HepG2 (cell line): Measurements from ENCODE around the gene FMNL1. TPM values are rescaled to one million over a fixed set of nuclear protein-coding genes. Genes with fewer than 3 reads are reported as not detected.

Experiments used
- ETV6 ChIP-seq: sonication (generic); formaldehyde crosslinking; conservative IDR thresholded peaks from 2 replicates; pipeline ENCODE4 v1.4.0; 2020; ENCODE audit warnings: missing genetic modification reagents
- FOXM1 ChIP-seq: sonication (generic); formaldehyde crosslinking; IDR thresholded peaks from 2 replicates; pipeline ENCODE4 v1.5.0; 2020; ENCODE audit warnings: missing genetic modification reagents
- NCOR1 ChIP-seq: fragments of 200-600 bp; sonication (generic); IDR thresholded peaks from 2 replicates; pipeline ENCODE4 v1.7.0; 2017; ENCODE audit warnings: antibody characterized with exemption, low read length, borderline replicate concordance
- PHB2 ChIP-seq: fragments of 450-650 bp; IDR thresholded peaks from 2 replicates; pipeline ENCODE4 v1.6.1; 2018; ENCODE audit not compliant: partially characterized antibody
- RBM22 ChIP-seq: fragments of 200-400 bp; formaldehyde crosslinking; optimal IDR thresholded peaks from 2 replicates; pipeline ENCODE3; 2017; ENCODE audit warnings: mild to moderate bottlenecking, low read length, moderate library complexity
- RELA ChIP-seq: sonication (generic); formaldehyde crosslinking; IDR thresholded peaks from 2 replicates; pipeline ENCODE4 v1.4.0; 2020; ENCODE audit warnings: missing genetic modification reagents
- SOX13 ChIP-seq, 3 experiments: fragments of 450-650 bp in 1 of 3; sonication (generic) in 1 of 3; formaldehyde crosslinking in 1 of 3; IDR thresholded peaks in 2 of 3; conservative IDR thresholded peaks in 1 of 3; 2 replicates each; pipeline versions ENCODE4 v1.5.0 to v1.6.1; 2016 to 2020; ENCODE audit warnings: antibody characterized with exemption in 1 of 3, mild to moderate bottlenecking in 1 of 3, missing compliant biosample characterization in 1 of 3, missing genetic modification reagents in 1 of 3, moderate library complexity in 1 of 3
- SPEN ChIP-seq: sonication (generic); formaldehyde crosslinking; IDR thresholded peaks from 2 replicates; pipeline ENCODE4 v1.5.1; 2020; ENCODE audit warnings: low read depth, mild to moderate bottlenecking, missing genetic modification reagents
- SRY ChIP-seq: sonication (generic); formaldehyde crosslinking; IDR thresholded peaks from 2 replicates; pipeline ENCODE4 v1.8.0; 2022; ENCODE audit warnings: mild to moderate bottlenecking, missing genetic modification reagents
- SYNCRIP ChIP-seq: fragments of 200-400 bp; formaldehyde crosslinking; IDR thresholded peaks from 2 replicates; pipeline ENCODE4 v1.6.1; 2018; ENCODE audit warnings: mild to moderate bottlenecking, low read depth, low read length; ENCODE audit not compliant: insufficient read depth
- ZKSCAN5 ChIP-seq: sonication (generic); formaldehyde crosslinking; IDR thresholded peaks from 2 replicates; pipeline ENCODE4 v1.5.1; 2020; ENCODE audit warnings: mild to moderate bottlenecking, missing genetic modification reagents
- ZNF207 ChIP-seq: fragments of 450-650 bp; IDR thresholded peaks from 2 replicates; pipeline ENCODE4 v1.6.1; 2016; ENCODE audit warnings: antibody characterized with exemption, borderline replicate concordance
- ZNF230 ChIP-seq: sonication (generic); formaldehyde crosslinking; IDR thresholded peaks from 2 replicates; pipeline ENCODE4 v1.4.0; 2020; ENCODE audit warnings: mild to moderate bottlenecking, missing genetic modification reagents
- ZNF557 ChIP-seq: sonication (generic); formaldehyde crosslinking; IDR thresholded peaks from 2 replicates; pipeline ENCODE4 v1.4.0; 2020; ENCODE audit warnings: missing genetic modification reagents
- ZNF749 ChIP-seq: sonication (generic); formaldehyde crosslinking; IDR thresholded peaks from 2 replicates; pipeline ENCODE4 v1.8.0; 2022; ENCODE audit warnings: mild to moderate bottlenecking, missing genetic modification reagents, moderate library complexity, borderline replicate concordance
- ZNF766 ChIP-seq: sonication (generic); formaldehyde crosslinking; IDR thresholded peaks from 2 replicates; pipeline ENCODE4 v1.5.0; 2020; ENCODE audit warnings: missing genetic modification reagents, borderline replicate concordance
- polyA plus RNA-seq, 8 experiments: library from polyadenylated mRNA; depleted of rRNA in 3 of 8; stranded (reverse) in 7 of 8; unstranded in 1 of 8; fragments of >200 nt; fragmentation: Illumina TruSeq in 4 of 8; extraction: Trizol in 4 of 8; gene quantifications; 2 replicates each; pipeline versions ENCODE4 v1.2.1 to v1.2.3, GENCODE V29; 2011 to 2016; ENCODE audit warnings: low read depth in 4 of 8, missing spikeins in 1 of 8, mixed read lengths in 1 of 8; ENCODE audit not compliant: insufficient read depth in 1 of 8
- total RNA-seq, 5 experiments: library from RNA; depleted of rRNA; stranded (reverse); fragments of >200 nt; fragmentation: Illumina TruSeq; extraction: Trizol; gene quantifications; 2 replicates each; pipeline ENCODE4 v1.2.3, GENCODE V29; 2016; ENCODE audit warnings: low read depth in 1 of 5
- TF ChIP-seq, protein P1 (sequence below): sonication (generic); formaldehyde crosslinking; conservative IDR thresholded peaks from 2 replicates; pipeline ENCODE4 v1.4.0; 2020; ENCODE audit warnings: missing genetic modification reagents
- TF ChIP-seq, protein P2 (sequence below): sonication (generic); formaldehyde crosslinking; IDR thresholded peaks from 2 replicates; pipeline ENCODE4 v1.5.0; 2020; ENCODE audit warnings: mild to moderate bottlenecking, missing genetic modification reagents
- TF ChIP-seq, protein P3 (sequence below), 2 experiments: sonication (generic) in 1 of 2; formaldehyde crosslinking in 1 of 2; IDR thresholded peaks; 2 replicates each; pipeline versions ENCODE4 v1.5.1 to v1.6.1; 2011 to 2020; ENCODE audit warnings: borderline replicate concordance in 1 of 2, low read depth in 1 of 2, low read length in 1 of 2, mild to moderate bottlenecking in 1 of 2, missing genetic modification reagents in 1 of 2, moderate library complexity in 1 of 2
- TF ChIP-seq, protein P4 (sequence below): sonication (generic); formaldehyde crosslinking; IDR thresholded peaks from 2 replicates; pipeline ENCODE4 v1.5.1; 2020; ENCODE audit warnings: mild to moderate bottlenecking, missing genetic modification reagents, moderate library complexity

FMNL1 gene
- total and polyA plus RNA-seq, 2 of the 13 experiments (the other 11 are each of a cell fraction or from before 2014, with no cell fraction given): 0.53 to 0.70 TPM

DNA sequence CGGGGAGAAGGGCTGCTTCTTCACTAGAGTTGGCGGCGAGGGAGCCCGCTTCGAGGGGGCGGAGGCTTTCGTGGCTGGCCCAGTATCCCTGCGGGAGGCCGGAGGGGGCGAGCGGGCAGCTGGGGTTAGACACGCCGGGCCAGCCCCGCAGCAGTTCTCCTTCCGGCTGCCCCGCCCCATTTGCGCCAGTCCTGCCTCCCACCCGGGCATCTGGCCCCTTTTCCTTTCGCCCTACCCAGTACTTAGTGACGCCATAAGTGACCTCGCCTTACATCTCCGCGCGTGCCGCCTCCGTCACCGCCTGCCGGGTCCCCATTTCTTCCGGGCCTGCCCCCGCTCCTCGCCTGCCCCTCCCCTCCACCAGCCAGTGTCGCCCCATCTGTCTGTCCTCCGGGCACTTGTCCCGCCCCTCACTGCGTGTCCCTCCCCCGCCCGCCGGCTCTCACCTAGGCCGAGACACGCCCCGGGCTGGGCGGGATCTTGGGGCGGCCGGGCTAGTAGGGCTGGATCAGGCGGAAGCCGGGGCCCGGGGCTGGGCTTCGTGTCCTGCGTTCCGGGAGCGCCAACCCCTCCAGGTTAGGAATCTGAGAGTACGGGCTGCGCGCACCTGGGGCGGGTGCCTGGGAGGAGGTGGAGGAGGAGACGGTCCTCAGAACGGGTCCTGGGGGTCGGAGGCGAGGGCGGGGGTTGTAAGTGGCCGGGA, 25.9 kb downstream of the FMNL1 start (continued):
- no peak for TF ChIP-seq RELA
- TF ChIP-seq RBM22: no peak
- no peak for TF ChIP-seq SOX13 (IDR thresholded peaks at IDR 0.05)
- peak in 1 of 2 experiments; percentile 32; a peak in 2 of 4 replicates for TF ChIP-seq SOX13 (CRISPR knock-in tag; conservative IDR thresholded peaks at IDR 0.05 in 1 of 2, IDR thresholded peaks at IDR 0.05 in 1 of 2)
- TF ChIP-seq ZNF766: no peak; the same call in 1 of the 2 replicates
- TF ChIP-seq, protein P1, sequence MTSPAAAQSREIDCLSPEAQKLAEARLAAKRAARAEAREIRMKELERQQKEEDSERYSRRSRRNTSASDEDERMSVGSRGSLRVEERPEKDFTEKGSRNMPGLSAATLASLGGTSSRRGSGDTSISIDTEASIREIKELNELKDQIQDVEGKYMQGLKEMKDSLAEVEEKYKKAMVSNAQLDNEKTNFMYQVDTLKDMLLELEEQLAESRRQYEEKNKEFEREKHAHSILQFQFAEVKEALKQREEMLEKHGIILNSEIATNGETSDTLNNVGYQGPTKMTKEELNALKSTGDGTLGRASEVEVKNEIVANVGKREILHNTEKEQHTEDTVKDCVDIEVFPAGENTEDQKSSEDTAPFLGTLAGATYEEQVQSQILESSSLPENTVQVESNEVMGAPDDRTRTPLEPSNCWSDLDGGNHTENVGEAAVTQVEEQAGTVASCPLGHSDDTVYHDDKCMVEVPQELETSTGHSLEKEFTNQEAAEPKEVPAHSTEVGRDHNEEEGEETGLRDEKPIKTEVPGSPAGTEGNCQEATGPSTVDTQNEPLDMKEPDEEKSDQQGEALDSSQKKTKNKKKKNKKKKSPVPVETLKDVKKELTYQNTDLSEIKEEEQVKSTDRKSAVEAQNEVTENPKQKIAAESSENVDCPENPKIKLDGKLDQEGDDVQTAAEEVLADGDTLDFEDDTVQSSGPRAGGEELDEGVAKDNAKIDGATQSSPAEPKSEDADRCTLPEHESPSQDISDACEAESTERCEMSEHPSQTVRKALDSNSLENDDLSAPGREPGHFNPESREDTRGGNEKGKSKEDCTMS (CRISPR knock-in tag): 0 out of 2 replicates have a peak, but pooled peaks have one; percentile 27
- peak; percentile 62; the same call in 1 of the 2 replicates for TF ChIP-seq SRY (CRISPR knock-in tag)
- TF ChIP-seq, protein P2, sequence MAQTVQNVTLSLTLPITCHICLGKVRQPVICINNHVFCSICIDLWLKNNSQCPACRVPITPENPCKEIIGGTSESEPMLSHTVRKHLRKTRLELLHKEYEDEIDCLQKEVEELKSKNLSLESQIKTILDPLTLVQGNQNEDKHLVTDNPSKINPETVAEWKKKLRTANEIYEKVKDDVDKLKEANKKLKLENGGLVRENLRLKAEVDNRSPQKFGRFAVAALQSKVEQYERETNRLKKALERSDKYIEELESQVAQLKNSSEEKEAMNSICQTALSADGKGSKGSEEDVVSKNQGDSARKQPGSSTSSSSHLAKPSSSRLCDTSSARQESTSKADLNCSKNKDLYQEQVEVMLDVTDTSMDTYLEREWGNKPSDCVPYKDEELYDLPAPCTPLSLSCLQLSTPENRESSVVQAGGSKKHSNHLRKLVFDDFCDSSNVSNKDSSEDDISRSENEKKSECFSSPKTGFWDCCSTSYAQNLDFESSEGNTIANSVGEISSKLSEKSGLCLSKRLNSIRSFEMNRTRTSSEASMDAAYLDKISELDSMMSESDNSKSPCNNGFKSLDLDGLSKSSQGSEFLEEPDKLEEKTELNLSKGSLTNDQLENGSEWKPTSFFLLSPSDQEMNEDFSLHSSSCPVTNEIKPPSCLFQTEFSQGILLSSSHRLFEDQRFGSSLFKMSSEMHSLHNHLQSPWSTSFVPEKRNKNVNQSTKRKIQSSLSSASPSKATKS (CRISPR knock-in tag): no peak
- TF ChIP-seq NCOR1: no peak
- TF ChIP-seq FOXM1: no peak
- TF ChIP-seq SYNCRIP: no peak
- TF ChIP-seq ZNF207: no peak
- no peak for TF ChIP-seq ETV6 (CRISPR knock-in tag)
- TF ChIP-seq ZNF230 (CRISPR knock-in tag): no peak
- no peak for TF ChIP-seq SPEN
- no peak for TF ChIP-seq ZNF557 (CRISPR knock-in tag)
- TF ChIP-seq PHB2: no peak
- no peak for TF ChIP-seq ZKSCAN5
- TF ChIP-seq, protein P3, sequence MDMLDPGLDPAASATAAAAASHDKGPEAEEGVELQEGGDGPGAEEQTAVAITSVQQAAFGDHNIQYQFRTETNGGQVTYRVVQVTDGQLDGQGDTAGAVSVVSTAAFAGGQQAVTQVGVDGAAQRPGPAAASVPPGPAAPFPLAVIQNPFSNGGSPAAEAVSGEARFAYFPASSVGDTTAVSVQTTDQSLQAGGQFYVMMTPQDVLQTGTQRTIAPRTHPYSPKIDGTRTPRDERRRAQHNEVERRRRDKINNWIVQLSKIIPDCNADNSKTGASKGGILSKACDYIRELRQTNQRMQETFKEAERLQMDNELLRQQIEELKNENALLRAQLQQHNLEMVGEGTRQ (IDR thresholded peaks at IDR 0.05; ENCODE audit: low read depth, low read length): no peak
- TF ChIP-seq, protein P3 (CRISPR knock-in tag; IDR thresholded peaks at IDR 0.05; ENCODE audit: borderline replicate concordance): no peak; the same call in 1 of the 2 replicates
- TF ChIP-seq ZNF749: peak; percentile 71
- TF ChIP-seq, protein P4, sequence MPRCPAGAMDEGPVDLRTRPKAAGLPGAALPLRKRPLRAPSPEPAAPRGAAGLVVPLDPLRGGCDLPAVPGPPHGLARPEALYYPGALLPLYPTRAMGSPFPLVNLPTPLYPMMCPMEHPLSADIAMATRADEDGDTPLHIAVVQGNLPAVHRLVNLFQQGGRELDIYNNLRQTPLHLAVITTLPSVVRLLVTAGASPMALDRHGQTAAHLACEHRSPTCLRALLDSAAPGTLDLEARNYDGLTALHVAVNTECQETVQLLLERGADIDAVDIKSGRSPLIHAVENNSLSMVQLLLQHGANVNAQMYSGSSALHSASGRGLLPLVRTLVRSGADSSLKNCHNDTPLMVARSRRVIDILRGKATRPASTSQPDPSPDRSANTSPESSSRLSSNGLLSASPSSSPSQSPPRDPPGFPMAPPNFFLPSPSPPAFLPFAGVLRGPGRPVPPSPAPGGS: peak; percentile 62; the same call in 1 of the 2 replicates
